ENCODE results near the gene RXFP4. TPM values are rescaled to one million over a fixed set of nuclear protein-coding genes. Genes with fewer than 3 reads are reported as not detected.

Gene RXFP4
- total RNA-seq, 1 donor from 2014 or later: not detected

DNA sequence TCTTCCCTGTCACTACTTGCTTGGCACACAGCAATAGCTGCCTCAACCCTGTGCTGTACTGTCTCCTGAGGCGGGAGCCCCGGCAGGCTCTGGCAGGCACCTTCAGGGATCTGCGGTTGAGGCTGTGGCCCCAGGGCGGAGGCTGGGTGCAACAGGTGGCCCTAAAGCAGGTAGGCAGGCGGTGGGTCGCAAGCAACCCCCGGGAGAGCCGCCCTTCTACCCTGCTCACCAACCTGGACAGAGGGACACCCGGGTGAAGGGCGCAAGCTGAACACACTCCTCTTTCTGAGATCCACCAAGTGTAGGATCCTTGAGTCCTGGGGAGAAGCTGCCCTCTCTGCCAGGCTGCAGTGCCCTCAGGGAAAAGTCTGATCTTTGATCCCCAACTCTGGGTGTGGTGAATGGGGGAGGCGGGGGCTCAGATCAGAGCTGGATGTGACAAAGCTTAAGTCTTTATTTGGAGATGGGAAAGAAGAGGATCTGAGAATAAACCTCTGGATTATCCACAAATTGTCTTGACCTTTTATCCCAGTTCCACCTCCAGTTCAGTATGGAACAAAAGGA is 1.2 kb downstream of the RXFP4 start:
- H3K4me3 ChIP-seq (ENCODE audit: insufficient read depth, low read depth, low read length): no peak overlapping the region
- H3K79me2 ChIP-seq (ENCODE audit: insufficient read depth, low read length): no peaks in the 10 kb centered on the region
- peaks cover 21% of the 10 kb centered on the region for H3K36me3 ChIP-seq (ENCODE audit: insufficient read depth, low read length)
- Mint-ChIP-seq H3K4me3 (ENCODE audit: unreplicated experiment) (no peak overlapping the region), H3K4me1 (ENCODE audit: low read depth, unreplicated experiment) (peaks cover 18% of the 10 kb centered on the region), H3K9me3 (ENCODE audit: unreplicated experiment) (no peaks in the 10 kb centered on the region), H3K36me3 (ENCODE audit: low read depth, unreplicated experiment) (peaks cover 11% of the 10 kb centered on the region), H3K27me3 (ENCODE audit: low read depth, unreplicated experiment) (no peaks in the 10 kb centered on the region), H3K27ac (ENCODE audit: unreplicated experiment) (no peak overlapping the region)
- no peak overlapping the region for H3K4me2 ChIP-seq (ENCODE audit: low read length)
- DNase-seq (ENCODE audit: low read depth) (no peak), FAIRE-seq (no peak)
- H3K27me3 ChIP-seq (ENCODE audit: insufficient read depth, low read length): no peaks in the 10 kb centered on the region
- no peak overlapping the region for H2AFZ ChIP-seq (ENCODE audit: low read depth, low read length)
- no peak overlapping the region for H3K9ac ChIP-seq (ENCODE audit: low read length)
- H3K9me3 ChIP-seq (ENCODE audit: insufficient read depth, low read depth, low read length): no peaks in the 10 kb centered on the region
- peaks cover 16% of the 10 kb centered on the region for H4K20me1 ChIP-seq (ENCODE audit: insufficient read depth, low read length)
- no peak for TF ChIP-seq EZH2 (IDR thresholded peaks at IDR 0.05; ENCODE audit: insufficient read depth, low read length)
- TF ChIP-seq, protein P1, sequence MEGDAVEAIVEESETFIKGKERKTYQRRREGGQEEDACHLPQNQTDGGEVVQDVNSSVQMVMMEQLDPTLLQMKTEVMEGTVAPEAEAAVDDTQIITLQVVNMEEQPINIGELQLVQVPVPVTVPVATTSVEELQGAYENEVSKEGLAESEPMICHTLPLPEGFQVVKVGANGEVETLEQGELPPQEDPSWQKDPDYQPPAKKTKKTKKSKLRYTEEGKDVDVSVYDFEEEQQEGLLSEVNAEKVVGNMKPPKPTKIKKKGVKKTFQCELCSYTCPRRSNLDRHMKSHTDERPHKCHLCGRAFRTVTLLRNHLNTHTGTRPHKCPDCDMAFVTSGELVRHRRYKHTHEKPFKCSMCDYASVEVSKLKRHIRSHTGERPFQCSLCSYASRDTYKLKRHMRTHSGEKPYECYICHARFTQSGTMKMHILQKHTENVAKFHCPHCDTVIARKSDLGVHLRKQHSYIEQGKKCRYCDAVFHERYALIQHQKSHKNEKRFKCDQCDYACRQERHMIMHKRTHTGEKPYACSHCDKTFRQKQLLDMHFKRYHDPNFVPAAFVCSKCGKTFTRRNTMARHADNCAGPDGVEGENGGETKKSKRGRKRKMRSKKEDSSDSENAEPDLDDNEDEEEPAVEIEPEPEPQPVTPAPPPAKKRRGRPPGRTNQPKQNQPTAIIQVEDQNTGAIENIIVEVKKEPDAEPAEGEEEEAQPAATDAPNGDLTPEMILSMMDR (IDR thresholded peaks at IDR 0.05; ENCODE audit: insufficient read depth, low read depth, low read length): no peak
- H3K4me1 ChIP-seq (ENCODE audit: insufficient read depth, low read length): peaks cover 28% of the 10 kb centered on the region
- H3K27ac ChIP-seq (ENCODE audit: low read depth, low read length): no peak overlapping the region

DNA sequence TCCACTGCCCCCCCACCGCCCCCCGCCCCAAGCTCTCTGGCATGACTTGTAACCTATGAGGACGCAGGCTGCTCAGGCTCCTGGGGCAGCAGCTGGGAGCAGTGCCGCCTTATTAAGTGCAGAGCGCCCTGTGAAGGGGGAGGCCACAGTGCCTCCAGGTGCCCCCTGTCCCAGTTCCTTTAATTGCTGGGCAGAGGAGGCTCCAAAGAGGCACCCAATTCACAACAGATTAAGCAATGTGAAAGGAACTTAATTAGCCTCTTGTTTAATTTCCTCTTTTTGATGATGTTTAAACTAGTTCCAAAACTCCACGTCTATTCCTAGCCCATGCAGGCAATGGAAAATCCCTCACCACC is 3.0 kb downstream of the RXFP4 start:
- no peak for DNase-seq (ENCODE audit: low read depth)
- Histone ChIP-seq H4K20me1 (ENCODE audit: insufficient read depth, low read length) (peaks cover 19% of the 10 kb centered on the region), H3K27ac (ENCODE audit: low read depth, low read length) (no peak overlapping the region), H2AFZ (ENCODE audit: low read depth, low read length) (no peak overlapping the region), H3K4me1 (ENCODE audit: insufficient read depth, low read length) (peaks cover 22% of the 10 kb centered on the region), H3K4me3 (ENCODE audit: insufficient read depth, low read depth, low read length) (no peak overlapping the region), H3K79me2 (ENCODE audit: insufficient read depth, low read length) (no peaks in the 10 kb centered on the region), H3K9me3 (ENCODE audit: insufficient read depth, low read depth, low read length) (no peaks in the 10 kb centered on the region), H3K27me3 (ENCODE audit: insufficient read depth, low read length) (no peaks in the 10 kb centered on the region), H3K4me2 (ENCODE audit: low read length) (no peak overlapping the region), H3K36me3 (ENCODE audit: insufficient read depth, low read length) (peaks cover 29% of the 10 kb centered on the region), H3K9ac (ENCODE audit: low read length) (no peak overlapping the region)
- H3K4me3 Mint-ChIP-seq (ENCODE audit: unreplicated experiment): no peak overlapping the region
- H3K4me1 Mint-ChIP-seq (ENCODE audit: low read depth, unreplicated experiment): peaks cover 18% of the 10 kb centered on the region
- FAIRE-seq: no peak
- peaks cover 11% of the 10 kb centered on the region for H3K36me3 Mint-ChIP-seq (ENCODE audit: low read depth, unreplicated experiment)
- no peak for TF ChIP-seq EZH2 (IDR thresholded peaks at IDR 0.05; ENCODE audit: insufficient read depth, low read length)
- TF ChIP-seq, protein P1 (IDR thresholded peaks at IDR 0.05; ENCODE audit: insufficient read depth, low read depth, low read length): no peak
- no peaks in the 10 kb centered on the region for H3K9me3 Mint-ChIP-seq (ENCODE audit: unreplicated experiment)
- no peaks in the 10 kb centered on the region for H3K27me3 Mint-ChIP-seq (ENCODE audit: low read depth, unreplicated experiment)
- no peak overlapping the region for H3K27ac Mint-ChIP-seq (ENCODE audit: unreplicated experiment)

DNA sequence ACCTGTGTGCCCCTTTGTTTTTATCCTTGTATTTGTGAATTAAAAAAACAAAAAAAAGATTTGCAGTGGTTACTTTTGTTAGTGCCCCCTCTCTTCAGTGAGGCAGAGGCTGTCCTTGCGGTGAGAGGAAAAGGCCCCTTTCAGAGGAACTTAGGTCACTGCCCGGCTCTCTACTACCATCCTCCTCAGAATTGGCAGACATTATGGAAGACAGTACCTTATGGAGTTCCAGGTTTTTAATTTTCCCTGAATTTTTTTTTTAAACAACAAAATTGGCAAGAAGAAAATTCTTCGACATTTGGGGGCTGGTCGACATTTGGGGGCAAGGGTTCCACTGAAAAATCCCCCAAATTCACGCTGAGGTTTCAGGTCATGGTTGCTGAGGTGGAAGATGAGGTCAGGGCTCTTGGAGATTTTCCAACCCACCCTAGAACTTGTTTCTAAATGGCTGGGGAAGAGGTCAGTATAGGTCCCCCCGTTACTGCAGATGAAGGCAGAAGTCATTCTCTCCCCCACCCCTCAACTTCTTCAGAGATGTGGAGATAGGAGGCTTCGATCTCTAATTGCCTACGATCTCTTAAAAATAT is 5.3 kb downstream of the RXFP4 start:
- Histone ChIP-seq H3K36me3 (ENCODE audit: insufficient read depth, low read length) (peaks cover 44% of the 10 kb centered on the region), H3K4me1 (ENCODE audit: insufficient read depth, low read length) (peaks cover 3% of the 10 kb centered on the region), H3K4me2 (ENCODE audit: low read length) (no peak overlapping the region), H3K27me3 (ENCODE audit: insufficient read depth, low read length) (no peaks in the 10 kb centered on the region), H2AFZ (ENCODE audit: low read depth, low read length) (no peak overlapping the region), H3K9me3 (ENCODE audit: insufficient read depth, low read depth, low read length) (no peaks in the 10 kb centered on the region), H3K79me2 (ENCODE audit: insufficient read depth, low read length) (no peaks in the 10 kb centered on the region), H3K9ac (ENCODE audit: low read length) (no peak overlapping the region), H4K20me1 (ENCODE audit: insufficient read depth, low read length) (peaks cover 36% of the 10 kb centered on the region), H3K27ac (ENCODE audit: low read depth, low read length) (no peak overlapping the region), H3K4me3 (ENCODE audit: insufficient read depth, low read depth, low read length) (no peak overlapping the region)
- DNase-seq (ENCODE audit: low read depth): no peak
- TF ChIP-seq EZH2 (IDR thresholded peaks at IDR 0.05; ENCODE audit: insufficient read depth, low read length): no peak
- Mint-ChIP-seq H3K4me3 (ENCODE audit: unreplicated experiment) (no peak overlapping the region), H3K4me1 (ENCODE audit: low read depth, unreplicated experiment) (peaks cover 8% of the 10 kb centered on the region), H3K27ac (ENCODE audit: unreplicated experiment) (no peak overlapping the region), H3K36me3 (ENCODE audit: low read depth, unreplicated experiment) (peaks cover 17% of the 10 kb centered on the region), H3K9me3 (ENCODE audit: unreplicated experiment) (no peaks in the 10 kb centered on the region), H3K27me3 (ENCODE audit: low read depth, unreplicated experiment) (no peaks in the 10 kb centered on the region)
- FAIRE-seq: no peak

All from astrocyte (in vitro differentiated cells and primary cell).